ENCODE data around the gene NAP1L5.

NAP1L5 gene, protein sequence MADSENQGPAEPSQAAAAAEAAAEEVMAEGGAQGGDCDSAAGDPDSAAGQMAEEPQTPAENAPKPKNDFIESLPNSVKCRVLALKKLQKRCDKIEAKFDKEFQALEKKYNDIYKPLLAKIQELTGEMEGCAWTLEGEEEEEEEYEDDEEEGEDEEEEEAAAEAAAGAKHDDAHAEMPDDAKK

GRCh38 chr4:88697588-88698329, at the start of gene NAP1L5:
NAP1L5 (minus strand) TSS chr4:88697829; CDS start chr4:88697754, 75 bp downstream.
- peak; percentile 66 for DNase-seq

DNA sequence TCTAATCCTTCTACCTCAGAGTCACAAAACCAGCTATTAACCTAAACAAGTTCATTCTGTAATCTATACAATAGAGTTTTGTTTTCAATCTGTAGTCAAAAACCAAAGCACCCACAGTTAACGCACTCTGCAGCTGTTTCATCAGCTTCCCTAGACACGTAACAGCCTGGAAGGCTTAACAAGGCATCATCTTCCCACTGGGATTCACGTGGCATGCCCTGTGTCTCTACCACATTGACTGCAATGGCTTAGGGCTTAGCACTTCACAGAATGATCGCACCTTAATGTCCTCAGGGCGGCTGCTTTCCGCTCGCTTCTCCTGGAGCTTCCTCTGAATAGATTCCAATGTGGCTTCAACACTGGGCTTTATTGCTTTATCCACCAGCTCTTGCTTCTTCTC, 49.7 kb upstream of the NAP1L5 start:
- DNase-seq, result no peak

GRCh38 chr4:88746206-88746605, 48.6 kb upstream of the NAP1L5 start:
- DNase-seq, result no peak

GRCh38 chr4:88745581-88746163, 48.0 kb upstream of the NAP1L5 start:
- DNase-seq, result no peak

- no peak for DNase-seq
Measured at GRCh38 chr4:88745175-88745574, 47.5 kb upstream of the NAP1L5 start.

DNA sequence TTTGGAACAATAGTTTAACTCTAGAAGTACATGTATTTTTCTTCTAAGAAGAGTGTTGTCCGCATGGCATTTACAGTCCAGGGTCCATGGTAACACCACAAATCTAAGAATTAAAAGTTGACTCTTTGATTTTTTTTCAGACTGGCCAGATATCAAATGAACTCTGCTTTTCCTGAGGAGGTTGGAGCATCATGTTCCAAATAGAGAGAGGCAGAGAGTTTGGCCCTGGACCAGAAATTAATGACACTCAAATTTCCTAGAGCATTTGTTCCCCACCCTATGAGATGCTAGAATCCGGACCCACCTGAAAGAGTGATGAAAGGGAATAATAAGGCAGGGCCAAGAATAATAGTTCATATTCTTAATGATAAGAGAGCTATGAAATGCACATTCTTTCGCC, 47.0 kb upstream of the NAP1L5 start:
- DNase-seq, result no peak

DNA sequence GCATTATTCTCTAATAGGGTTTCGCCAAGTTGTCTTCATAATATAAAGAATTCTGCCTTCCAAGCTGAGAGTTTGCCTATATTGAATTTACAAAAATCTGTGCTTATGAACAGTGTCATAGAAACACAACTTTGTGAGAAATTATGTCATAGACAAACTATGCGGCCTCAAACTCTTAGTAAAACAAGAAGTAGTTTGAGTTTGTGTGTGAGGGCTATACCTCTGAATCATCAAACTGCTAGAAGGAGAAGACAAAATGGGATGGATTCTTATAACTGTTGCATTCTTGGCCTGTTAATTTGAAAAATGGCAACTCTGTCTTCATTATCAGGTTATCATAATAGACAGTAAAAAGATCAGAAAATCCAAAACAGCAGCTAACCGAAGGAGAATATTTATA, 46.1 kb upstream of the NAP1L5 start:
- no peak for DNase-seq

- no peak for DNase-seq
Measured at GRCh38 chr4:88742561-88742960, 44.9 kb upstream of the NAP1L5 start.

GRCh38 chr4:88738180-88738579, 40.6 kb upstream of the NAP1L5 start:
- DNase-seq, result no peak

DNA sequence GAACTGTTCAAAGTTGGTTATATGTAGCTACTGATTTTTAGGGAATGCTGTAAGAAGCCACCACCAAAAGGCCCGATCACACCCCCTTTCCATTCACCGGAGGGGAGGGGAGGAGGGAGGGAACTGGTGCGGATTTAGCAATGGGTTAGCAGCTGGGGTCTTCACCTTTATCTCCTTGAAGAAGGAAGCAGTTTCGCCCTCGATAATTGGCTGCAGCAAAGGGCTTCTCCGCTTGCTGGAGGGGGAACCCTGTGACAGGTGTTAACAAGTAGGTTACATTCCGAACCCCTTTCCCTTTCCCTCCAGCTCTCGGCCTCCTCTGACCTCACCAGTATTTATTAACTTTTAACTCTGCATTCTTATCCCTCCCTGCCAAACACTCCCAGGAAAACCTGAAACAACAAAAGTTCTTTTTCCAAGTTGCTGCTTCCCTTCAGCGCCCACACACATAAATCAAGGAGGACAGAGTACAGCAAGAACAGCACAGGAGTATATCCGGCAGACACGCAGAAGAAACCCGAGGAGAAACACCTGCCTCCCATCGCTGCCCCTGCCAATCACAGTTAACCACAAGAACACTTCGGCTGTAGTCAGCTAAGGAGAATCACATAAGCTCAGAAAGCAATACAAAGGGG, 39.8 kb upstream of the NAP1L5 start:
- DNase-seq, result no peak

- no peak for DNase-seq
Measured at GRCh38 chr4:88736264-88736663, 38.6 kb upstream of the NAP1L5 start.

DNA sequence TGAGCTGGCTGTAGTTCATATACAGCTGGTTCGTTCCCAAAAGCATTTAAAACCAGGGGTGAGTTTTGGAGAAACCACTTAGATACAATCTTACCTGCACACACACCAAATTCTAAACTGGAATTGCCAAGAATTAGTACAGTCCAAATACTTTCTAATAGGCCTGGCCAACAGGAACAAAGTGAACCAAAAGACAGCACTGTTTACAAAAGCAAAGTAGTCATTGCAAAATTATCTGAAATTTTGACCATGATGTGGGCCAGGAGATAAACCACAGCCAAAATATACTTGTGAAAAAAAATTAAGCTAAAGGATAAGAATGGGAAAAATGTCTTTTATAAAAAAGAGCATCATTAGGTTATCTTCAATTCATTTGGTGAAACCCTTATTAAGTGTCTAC, 37.9 kb upstream of the NAP1L5 start:
- DNase-seq, result no peak

DNA sequence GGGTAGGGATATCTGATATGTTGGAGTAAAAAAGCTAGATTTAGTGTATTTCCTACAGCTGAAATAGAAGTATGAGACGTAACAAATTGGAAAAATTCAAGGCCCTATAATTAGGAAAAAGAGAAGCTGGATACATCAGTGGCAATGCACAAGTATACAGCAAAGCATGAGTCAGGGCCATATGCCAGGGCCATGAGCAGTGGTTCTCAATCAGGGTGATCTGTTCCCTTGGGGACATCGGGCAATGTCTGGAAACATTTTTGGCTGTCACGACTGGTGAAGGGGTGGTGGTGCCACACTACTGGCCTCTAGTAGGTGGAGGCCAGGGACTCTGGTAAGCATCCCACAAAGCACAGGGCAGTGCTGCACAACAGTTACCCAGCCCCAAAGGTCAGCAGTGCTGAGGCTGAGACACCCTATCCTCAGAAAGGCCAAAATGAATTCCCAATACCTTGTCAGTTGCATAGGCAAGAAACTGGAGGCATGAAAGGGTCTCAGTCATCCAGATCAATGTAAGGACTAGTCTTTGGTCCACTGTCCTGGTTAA, 36.8 kb upstream of the NAP1L5 start:
- DNase-seq, result no peak

DNA sequence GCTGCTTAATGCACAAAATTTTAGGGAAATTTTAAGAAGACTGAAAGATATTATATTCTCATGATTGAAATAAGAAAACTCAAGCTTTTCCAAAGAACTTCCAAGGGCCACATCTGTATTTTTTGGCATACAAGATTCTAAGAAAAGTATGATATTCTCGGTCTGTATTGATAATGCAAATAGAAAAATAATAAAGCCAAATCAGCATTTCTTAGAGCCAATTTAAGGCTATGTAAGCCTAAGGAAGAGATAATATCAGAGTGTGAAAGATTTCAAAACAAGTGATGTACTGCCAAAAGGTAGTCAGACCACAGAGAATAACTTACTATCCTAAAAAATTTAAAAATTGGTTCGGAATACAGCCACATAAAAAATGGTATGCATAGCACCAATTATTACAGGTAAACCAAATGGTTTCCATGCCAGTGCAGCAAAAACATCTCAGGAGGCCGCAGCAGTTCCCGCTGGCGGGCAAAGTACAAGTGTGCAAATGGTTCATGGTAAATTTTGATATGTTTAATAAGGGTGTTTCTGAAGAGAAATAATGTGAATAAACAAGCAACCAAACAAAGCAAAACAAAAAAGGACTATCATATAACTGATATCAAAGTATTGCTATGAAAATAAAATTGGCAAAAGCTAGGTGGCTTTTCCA, 35.2 kb upstream of the NAP1L5 start:
- DNase-seq, result no peak

GRCh38 chr4:88731381-88731780, 33.8 kb upstream of the NAP1L5 start:
- no peak for DNase-seq

- DNase-seq, result no peak
Measured at GRCh38 chr4:88730811-88731210, 33.2 kb upstream of the NAP1L5 start.

DNA sequence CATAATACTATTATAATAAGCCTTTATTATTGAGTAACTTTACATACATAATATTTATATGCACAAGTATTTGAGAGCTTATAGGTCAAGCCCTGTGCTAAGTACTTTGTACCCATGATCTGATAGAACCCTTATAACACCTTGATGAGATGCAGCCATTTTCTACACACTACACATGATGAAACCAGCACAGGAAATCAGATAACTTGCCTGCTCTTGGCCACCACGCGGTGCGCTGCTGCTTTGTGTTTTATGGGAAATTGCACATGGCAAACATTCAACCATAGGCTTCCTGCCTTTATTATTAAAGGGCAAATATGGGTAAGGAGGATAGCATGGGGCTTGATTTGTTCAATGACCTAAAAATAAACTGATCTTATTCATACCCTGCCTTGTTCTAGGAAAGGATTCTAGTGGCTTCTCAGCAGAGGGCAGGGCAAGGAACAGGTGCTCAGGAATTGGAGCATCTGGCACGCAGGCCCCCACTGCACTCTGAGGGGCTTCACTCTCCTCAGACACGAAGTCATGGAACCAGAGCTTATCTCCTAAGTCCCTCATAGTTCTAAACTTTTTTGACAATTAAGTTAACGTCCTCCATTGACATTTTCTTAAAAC, 31.6 kb upstream of the NAP1L5 start:
- no peak for DNase-seq

DNA sequence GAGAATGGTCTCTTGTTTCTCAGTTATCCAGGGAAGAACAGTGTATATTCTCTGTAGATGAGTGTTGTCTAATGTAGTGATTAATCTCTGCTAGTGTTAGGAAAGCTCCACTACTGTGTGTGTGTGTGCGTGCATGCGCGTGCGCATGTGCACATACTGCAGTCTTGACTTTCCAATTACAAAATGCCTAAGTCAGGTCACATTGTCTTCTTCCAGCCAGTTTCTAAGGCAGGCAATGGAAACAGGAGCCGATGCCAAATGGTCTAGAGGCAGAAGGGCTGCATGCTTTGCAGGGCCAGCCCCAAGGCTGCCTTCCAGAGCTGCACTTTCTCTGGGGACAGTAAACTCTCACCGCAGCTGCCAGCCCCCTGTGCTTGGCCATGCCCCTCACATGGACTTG, 30.5 kb upstream of the NAP1L5 start:
- no peak for DNase-seq

DNA sequence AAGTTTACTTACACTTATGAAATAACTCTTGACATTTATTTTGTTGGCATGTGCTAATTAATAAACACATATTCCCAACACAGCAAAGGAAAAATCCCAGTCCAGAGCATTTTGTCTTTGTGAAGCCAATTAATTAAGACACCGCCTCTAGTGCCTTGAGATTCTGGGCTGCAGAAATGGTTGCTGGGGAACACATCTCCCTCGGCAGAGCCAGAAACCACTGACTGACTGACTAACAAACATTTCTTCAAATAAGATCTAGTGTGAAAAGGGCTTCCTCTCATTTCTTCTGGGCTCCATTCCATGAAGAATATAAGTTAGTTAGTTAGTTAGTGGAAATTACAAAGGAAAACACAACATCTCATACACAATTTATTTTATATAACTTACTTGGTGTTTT, 28.4 kb upstream of the NAP1L5 start:
- DNase-seq, result no peak

DNA sequence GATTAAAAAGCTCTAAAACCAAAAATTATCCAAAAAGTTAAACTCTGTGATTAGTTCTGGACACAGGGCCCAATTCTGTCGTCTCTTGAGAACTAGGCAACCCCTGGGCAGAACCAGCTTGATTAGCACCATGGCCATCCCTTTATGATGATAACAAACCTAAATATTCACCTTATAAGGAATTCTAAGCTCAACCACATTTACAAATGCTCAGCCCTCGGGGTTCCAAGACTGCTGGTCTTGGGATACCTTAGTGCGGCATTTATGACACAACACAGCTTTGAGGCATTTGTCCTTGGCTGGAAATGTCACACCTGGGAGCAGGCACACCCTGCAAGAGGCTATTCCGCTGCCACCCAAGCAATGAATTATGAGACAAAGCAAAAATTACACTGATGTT, 27.5 kb upstream of the NAP1L5 start:
- no peak for DNase-seq

DNA sequence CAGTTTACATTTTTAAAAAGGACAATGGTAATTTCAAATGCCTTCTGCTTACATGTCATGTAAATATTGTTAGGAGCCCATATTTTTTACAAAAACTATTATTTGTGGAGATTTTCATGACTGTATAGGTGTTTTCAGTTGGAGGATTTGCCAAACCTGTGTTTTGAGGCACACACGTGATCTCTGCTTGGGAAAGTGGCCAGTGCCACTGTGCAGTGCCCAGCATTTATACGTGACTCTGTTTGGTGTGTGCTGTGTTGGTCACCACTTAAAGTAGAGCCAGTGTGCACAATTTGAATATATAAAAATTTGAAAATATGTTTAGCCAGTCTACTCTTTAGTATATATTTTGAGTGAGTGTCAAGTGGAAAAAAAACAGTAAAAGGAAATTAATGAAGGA, 26.8 kb upstream of the NAP1L5 start:
- DNase-seq, result no peak

GRCh38 chr4:88722828-88723227, 25.2 kb upstream of the NAP1L5 start:
- DNase-seq, result no peak

- DNase-seq, result no peak
Measured at GRCh38 chr4:88722276-88722780, 24.7 kb upstream of the NAP1L5 start.

All from activated CD8-positive, alpha-beta memory T cell treated with anti-CD3 and anti-CD28 coated beads, Interleukin-2, amount 50 U/mL, for 4 hours (primary cell).